Gastrocnemius medialis (tissue), 4 donors: ENCODE measurements around the gene ZNF491. TPM values are rescaled to one million over a fixed set of nuclear protein-coding genes. Genes with fewer than 3 reads are reported as not detected.
"Not testable (repeated sequence)": the region's sequence is repeated elsewhere in the genome, so short reads cannot be mapped to it uniquely, and the experiment has no call there.

Experiments used
- ATAC-seq, 2 donors: fragments of 150-250 bp; one replicate each; pipeline ENCODE4 v1.9.1; 2016
- DNase-seq, 2 donors: peaks; one replicate each; pipeline ENCODE4 v3.0.0-alpha.2; 2019
- H3K27ac ChIP-seq, 4 donors: fragments of 200-600 bp; sonication (generic); 1 replicate in 1 of 4; 2 replicates in 3 of 4; pipeline ENCODE4 v1.5.1; 2016 to 2018; ENCODE audit warnings: mild to moderate bottlenecking in 2 of 4, moderate library complexity in 1 of 4
- H3K27me3 ChIP-seq, 3 donors: fragments of 200-600 bp; sonication (generic) in 2 of 3; 1 replicate in 1 of 3; 2 replicates in 2 of 3; pipeline versions ENCODE4 v1.5.1 to v1.6.0; 2016 to 2019; ENCODE audit warnings: mild to moderate bottlenecking in 1 of 3, moderate library complexity in 1 of 3
- H3K36me3 ChIP-seq, 2 donors: fragments of 200-600 bp; sonication (generic) in 1 of 2; one replicate each; pipeline ENCODE4 v1.5.1; 2017 to 2018
- H3K4me1 ChIP-seq, 2 donors: fragments of 200-600 bp; sonication (generic) in 1 of 2; one replicate each; pipeline ENCODE4 v1.5.1; 2016 to 2017; ENCODE audit warnings: mild to moderate bottlenecking in 2 of 2
- H3K4me3 ChIP-seq, 4 donors: fragments of 200-600 bp; sonication (generic) in 3 of 4; 1 replicate in 1 of 4; 2 replicates in 3 of 4; pipeline ENCODE4 v1.5.1; 2016 to 2019; ENCODE audit warnings: mild to moderate bottlenecking in 2 of 4
- H3K9me3 ChIP-seq, 3 donors: fragments of 200-600 bp; sonication (generic) in 2 of 3; 1 replicate in 1 of 3; 2 replicates in 2 of 3; pipeline ENCODE4 v1.5.1; 2016 to 2019
- CTCF ChIP-seq, 5 experiments: fragments of 450-650 bp in 3 of 5; fragments of 200-600 bp in 2 of 5; sonication (generic) in 2 of 5; IDR thresholded peaks in 4 of 5; conservative IDR thresholded peaks in 1 of 5; 1 replicate in 4 of 5; 2 replicates in 1 of 5; pipeline ENCODE4 v1.5.1; 2016 to 2019; ENCODE audit warnings: antibody characterized with exemption in 5 of 5, mild to moderate bottlenecking in 3 of 5, moderate library complexity in 3 of 5
- POLR2A ChIP-seq, 2 donors: fragments of 450-650 bp; IDR thresholded peaks; one replicate each; pipeline ENCODE4 v1.6.1; 2017; ENCODE audit warnings: antibody characterized with exemption in 2 of 2, mild to moderate bottlenecking in 2 of 2, moderate library complexity in 2 of 2
- in situ Hi-C, 4 donors: fragments of 200-750 bp; cut with MboI; loops; one replicate each; pipeline versions ENCODE4 v1.15.0 to v1.8.0; 2017; ENCODE audit warnings: low sequenced_read_pairs in 4 of 4
- intact Hi-C: fragments of 100-400 bp; cut with DNase I; formaldehyde crosslinking; loops from one replicate; pipeline ENCODE4 v1.15.1; 2023; ENCODE audit warnings: low total_unique reads
- total RNA-seq, 4 donors: library from RNA; depleted of rRNA; stranded (reverse); fragments of >200 nt; gene quantifications; one replicate each; pipeline versions ENCODE4 v1.1.0 to v1.2.3, GENCODE V29; 2016

ZNF491 gene
- total RNA-seq, 4 donors from 2014 or later: 0.92 to 1.8 (median 1.4) TPM

- no peak for ATAC-seq
- Histone ChIP-seq H3K27me3 (peaks cover 0 to 6% (median 4%) of the 10 kb centered on the region in 3 donors), H3K4me1 (no peaks in the 10 kb centered on the region), H3K27ac (no peak overlapping the region), H3K36me3 (no peaks in the 10 kb centered on the region), H3K9me3 (no peaks in the 10 kb centered on the region), H3K4me3 (no peak overlapping the region)
- in situ Hi-C loops: no loop called here
- no peak for TF ChIP-seq CTCF (IDR thresholded peaks at IDR 0.05 in 4 of 5, conservative IDR thresholded peaks at IDR 0.05 in 1 of 5)
- no peak for TF ChIP-seq POLR2A (IDR thresholded peaks at IDR 0.05)
- DNase-seq: no peak
- intact Hi-C loops: no loop called here
Measured at GRCh38 chr19:11843722-11844121, 45.4 kb downstream of the ZNF491 start.

- ATAC-seq, H3K27ac ChIP-seq, H3K36me3 ChIP-seq, H3K4me3 ChIP-seq, DNase-seq, H3K9me3 ChIP-seq, in situ Hi-C loops, H3K4me1 ChIP-seq: not testable (repeated sequence)
- peaks cover 0 to 17% (median 10%) of the 10 kb centered on the region in 3 donors for H3K27me3 ChIP-seq
- intact Hi-C loops: loop anchor here (2.0 kb wide), 1 partner anchor 49 kb away; the partner anchor contains the start of gene ZNF491
Measured at GRCh38 chr19:11847615-11848014, 49.3 kb downstream of the ZNF491 start.

- Histone ChIP-seq H3K27me3 (peaks cover 0 to 17% (median 10%) of the 10 kb centered on the region in 3 donors), H3K36me3 (no peaks in the 10 kb centered on the region), H3K27ac (no peak overlapping the region), H3K4me3 (peak overlapping the region; percentile 51 to 64 (median 59)), H3K4me1 (peaks cover 0 to 5% of the 10 kb centered on the region in 2 donors), H3K9me3 (no peaks in the 10 kb centered on the region)
- intact Hi-C loops (loop anchor here (2.0 kb wide), 1 partner anchor 49 kb away; the partner anchor contains the start of gene ZNF491), in situ Hi-C loops (no loop called here)
- ATAC-seq (no peak), DNase-seq (no peak)
- no peak for TF ChIP-seq CTCF (IDR thresholded peaks at IDR 0.05 in 4 of 5, conservative IDR thresholded peaks at IDR 0.05 in 1 of 5)
- no peak for TF ChIP-seq POLR2A (IDR thresholded peaks at IDR 0.05)
Measured at GRCh38 chr19:11848200-11848593, 49.9 kb downstream of the ZNF491 start.

- peaks cover 0 to 17% (median 10%) of the 10 kb centered on the region in 3 donors for H3K27me3 ChIP-seq
- peak; percentile 54 to 60 for ATAC-seq
- peak; percentile 57 to 58 for DNase-seq
- TF ChIP-seq CTCF (IDR thresholded peaks at IDR 0.05 in 4 of 5, conservative IDR thresholded peaks at IDR 0.05 in 1 of 5) (no peak), POLR2A (IDR thresholded peaks at IDR 0.05) (no peak)
- no peaks in the 10 kb centered on the region for H3K36me3 ChIP-seq
- H3K9me3 ChIP-seq: no peaks in the 10 kb centered on the region
- intact Hi-C loops (loop anchor here (2.0 kb wide), 1 partner anchor 50 kb away; the partner anchor contains the start of gene ZNF491), in situ Hi-C loops (no loop called here)
- peak within 1 kb of the TSS in 2 of 4 donors; percentile 15 to 25 for H3K27ac ChIP-seq
- H3K4me1 ChIP-seq: peaks cover 0 to 5% of the 10 kb centered on the region in 2 donors
- peak within 1 kb of the TSS; percentile 51 to 64 (median 59) for H3K4me3 ChIP-seq
Measured at GRCh38 chr19:11848594-11849469, 50.5 kb downstream of the ZNF491 start, which contains the start of gene ZNF439. Gene ZNF439 (plus strand): TSS chr19:11848726. CDS start chr19:11848868, 142 bp downstream.

- peaks cover 0 to 17% (median 10%) of the 10 kb centered on the region in 3 donors for H3K27me3 ChIP-seq
- H3K9me3 ChIP-seq, H3K36me3 ChIP-seq, H3K4me3 ChIP-seq, H3K4me1 ChIP-seq, intact Hi-C loops, in situ Hi-C loops, DNase-seq, ATAC-seq, H3K27ac ChIP-seq: not testable (repeated sequence)
Measured at GRCh38 chr19:11850289-11850688, 52.0 kb downstream of the ZNF491 start.
